T-cell (primary cell): ENCODE data around the gene TRIM6. TPM values are rescaled to one million over a fixed set of nuclear protein-coding genes. Genes with fewer than 3 reads are reported as not detected.
"Not testable (repeated sequence)": the region's sequence is repeated elsewhere in the genome, so short reads cannot be mapped to it uniquely, and the experiment has no call there.

Experiments
- ATAC-seq, 4 experiments: fragments of 200-7000 bp in 3 of 4; fragments of 150-1000 bp in 1 of 4; cut with Tn5 transposase; replicated peaks in 1 of 4; 1 replicate in 3 of 4; 2 replicates in 1 of 4; pipeline ENCODE4 v1.10.0; 2021; ENCODE audit warnings: moderate library complexity in 3 of 4, mild to moderate bottlenecking in 2 of 4, moderate number of reproducible peaks in 1 of 4
- CTCF ChIA-PET, 2 donors: fragments of 300-600 bp; sonication (Branson Sonifier 250); formaldehyde crosslinking; loops; one replicate each; lab custom pipeline; 2022; ENCODE audit warnings: antibody characterized with exemption in 2 of 2; lab: Charles Lee
- POLR2A ChIA-PET, 2 donors: fragments of 300-600 bp; sonication (Branson Sonifier 250); formaldehyde crosslinking; loops; one replicate each; lab custom pipeline; 2022; ENCODE audit warnings: antibody characterized with exemption in 2 of 2; lab: Charles Lee
- DNase-seq, 35 experiments: peaks; one replicate each; pipeline versions ENCODE4 v3.0.0 to v3.0.0-alpha.2; 2013 to 2023
- H3K27ac ChIP-seq: one replicate; pipeline ENCODE4 v1.5.1; 2013; ENCODE audit warnings: low read length
- H3K27me3 ChIP-seq, 2 experiments: replicated peaks in 1 of 2; 1 replicate in 1 of 2; 2 replicates in 1 of 2; pipeline versions ENCODE4 v1.6.1 to v1.7.0; 2013; ENCODE audit warnings: low read length in 1 of 2, mixed read lengths in 1 of 2; ENCODE audit not compliant: control insufficient read depth in 2 of 2, insufficient read depth in 2 of 2; ENCODE audit errors: extremely low read depth in 1 of 2
- H3K36me3 ChIP-seq, 2 donors: 1 replicate in 1 of 2; 2 replicates in 1 of 2; pipeline versions ENCODE4 v1.6.1 to v1.7.0; 2013; ENCODE audit warnings: low read length in 1 of 2; ENCODE audit not compliant: control insufficient read depth in 2 of 2, insufficient read depth in 1 of 2; ENCODE audit errors: extremely low read depth in 1 of 2
- H3K4me1 ChIP-seq, 2 experiments: 1 replicate in 1 of 2; 2 replicates in 1 of 2; pipeline versions ENCODE4 v1.6.1 to v1.7.0; 2013; ENCODE audit warnings: low read length in 2 of 2, mixed read lengths in 1 of 2; ENCODE audit not compliant: insufficient read depth in 2 of 2, control insufficient read depth in 1 of 2; ENCODE audit errors: extremely low read depth in 1 of 2
- H3K4me3 ChIP-seq, 2 donors: 1 replicate in 1 of 2; 2 replicates in 1 of 2; pipeline versions ENCODE4 v1.5.1 to v1.7.0; 2013; ENCODE audit warnings: mild to moderate bottlenecking in 2 of 2, low read length in 1 of 2, moderate library complexity in 1 of 2; ENCODE audit not compliant: control insufficient read depth in 1 of 2; ENCODE audit errors: extremely low read depth in 1 of 2
- H3K9me3 ChIP-seq: 2 replicates; pipeline ENCODE4 v1.7.0; 2013
- H3K27ac Mint-ChIP-seq, 2 donors: one replicate each; pipeline ENCODE4 v1.8.0; 2020 to 2021; ENCODE audit warnings: mild to moderate bottlenecking in 2 of 2, mixed read lengths in 2 of 2
- H3K27me3 Mint-ChIP-seq, 2 donors: one replicate each; pipeline ENCODE4 v1.8.0; 2021 to 2022; ENCODE audit warnings: mixed read lengths in 2 of 2
- H3K36me3 Mint-ChIP-seq: one replicate; pipeline ENCODE4 v1.8.0; 2021; ENCODE audit warnings: mixed read lengths
- H3K4me1 Mint-ChIP-seq, 3 donors: one replicate each; pipeline ENCODE4 v1.8.0; 2020 to 2022; ENCODE audit warnings: mixed read lengths in 3 of 3, mild to moderate bottlenecking in 1 of 3
- H3K4me3 Mint-ChIP-seq, 3 donors: one replicate each; pipeline ENCODE4 v1.8.0; 2020 to 2022; ENCODE audit warnings: mild to moderate bottlenecking in 3 of 3, mixed read lengths in 3 of 3, moderate library complexity in 3 of 3
- H3K9me3 Mint-ChIP-seq, 3 donors: one replicate each; pipeline ENCODE4 v1.8.0; 2020 to 2022; ENCODE audit warnings: mixed read lengths in 3 of 3
- WGBS: methylation state at CpG from one replicate; pipeline ENCODE4 v1.1.5; 2013; ENCODE audit warnings: missing lambda C conversion rate; ENCODE audit not compliant: insufficient coverage; 5-methylcytosine and 5-hydroxymethylcytosine counted together
- total RNA-seq, 35 experiments: library from RNA in 6 of 35; stranded (reverse) in 6 of 35; fragments of 120-200 nt in 1 of 35; gene quantifications; one replicate each; pipeline versions ENCODE4 v1.2.1 to v1.2.4 and lab custom pipeline; 2013 to 2026

The TRIM6 gene
- total RNA-seq, 5 donors from 2014 or later (not counting 1 experiment from before 2014, with no cell fraction given): 0.13 to 0.14 TPM; not detected in 3

DNA sequence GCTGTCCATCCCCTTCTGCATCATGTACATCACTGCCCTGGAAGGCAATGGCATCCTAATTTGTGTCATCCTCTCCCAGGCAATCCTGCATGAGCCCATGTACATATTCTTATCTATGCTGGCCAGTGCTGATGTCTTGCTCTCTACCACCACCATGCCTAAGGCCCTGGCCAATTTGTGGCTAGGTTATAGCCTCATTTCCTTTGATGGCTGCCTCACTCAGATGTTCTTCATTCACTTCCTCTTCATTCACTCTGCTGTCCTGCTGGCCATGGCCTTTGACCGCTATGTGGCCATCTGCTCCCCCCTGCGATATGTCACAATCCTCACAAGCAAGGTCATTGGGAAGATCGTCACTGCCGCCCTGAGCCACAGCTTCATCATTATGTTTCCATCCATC is 15.4 kb upstream of the TRIM6 start:
- ChIA-PET POLR2A (no interaction called here), CTCF (no interaction called here)
- no peak overlapping the region for H3K27ac Mint-ChIP-seq
- no peak for ATAC-seq
- H3K4me1 ChIP-seq: no peaks in the 10 kb centered on the region
- H3K36me3 Mint-ChIP-seq: no peaks in the 10 kb centered on the region
- peaks cover 0 to 1% of the 10 kb centered on the region in 2 donors for H3K27me3 Mint-ChIP-seq
- no peak for DNase-seq
- WGBS: 69% methylated on average over 4 of the region's 4 CpGs
- no peaks in the 10 kb centered on the region for H3K36me3 ChIP-seq
- no peak overlapping the region for H3K4me3 Mint-ChIP-seq
- H3K27me3 ChIP-seq: no peaks in the 10 kb centered on the region
- no peaks in the 10 kb centered on the region for H3K9me3 ChIP-seq
- no peak overlapping the region for H3K27ac ChIP-seq
- no peaks in the 10 kb centered on the region for H3K4me1 Mint-ChIP-seq
- H3K4me3 ChIP-seq: no peak overlapping the region
- no peaks in the 10 kb centered on the region for H3K9me3 Mint-ChIP-seq

- H3K36me3 ChIP-seq, H3K27ac ChIP-seq, H3K36me3 Mint-ChIP-seq, H3K9me3 Mint-ChIP-seq, H3K4me1 ChIP-seq, ATAC-seq, H3K27me3 Mint-ChIP-seq, DNase-seq, H3K4me1 Mint-ChIP-seq, H3K4me3 Mint-ChIP-seq, H3K27ac Mint-ChIP-seq, POLR2A ChIA-PET, H3K9me3 ChIP-seq, H3K27me3 ChIP-seq, H3K4me3 ChIP-seq, CTCF ChIA-PET: not testable (repeated sequence)
- WGBS: no CpG with 5 or more reads among the region's 5 CpGs
These were observed 12.0 kb upstream of the TRIM6 start for GRCh38 chr11:5584458-5584857.

DNA sequence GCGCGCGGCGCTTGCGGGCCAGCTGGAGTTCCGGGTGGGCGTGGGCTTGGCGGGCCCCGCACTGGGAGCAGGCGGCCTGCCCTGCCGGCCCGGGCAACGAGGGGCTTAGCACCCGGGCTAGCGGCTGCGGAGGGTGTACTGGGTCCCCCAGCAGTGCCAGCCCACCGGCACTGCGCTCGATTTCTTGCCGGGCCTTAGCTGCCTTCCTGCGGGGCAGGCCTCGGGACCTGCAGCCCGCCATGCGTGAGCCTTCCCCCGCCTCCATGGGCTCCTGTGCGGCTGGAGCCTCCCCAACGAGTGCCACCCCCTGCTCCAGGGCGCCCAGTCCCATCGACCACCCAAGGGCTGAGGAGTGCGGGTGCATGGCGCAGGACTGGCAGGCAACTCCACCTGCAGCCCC is 6.5 kb upstream of the TRIM6 start:
- H3K9me3 ChIP-seq, H3K27ac Mint-ChIP-seq, H3K4me1 Mint-ChIP-seq, H3K27ac ChIP-seq, ATAC-seq, H3K36me3 ChIP-seq, H3K9me3 Mint-ChIP-seq, DNase-seq, H3K27me3 ChIP-seq, H3K4me1 ChIP-seq, H3K36me3 Mint-ChIP-seq, H3K27me3 Mint-ChIP-seq, H3K4me3 Mint-ChIP-seq, H3K4me3 ChIP-seq, POLR2A ChIA-PET: not testable (repeated sequence)
- WGBS: 96% methylated on average over 27 of the region's 31 CpGs
- CTCF ChIA-PET: interaction anchor here in 1 of 2 donors (0.6 kb wide), 1 partner anchor 708 kb away, joined by 3 read pairs; no protein-coding TSS in a partner anchor

GRCh38 chr11:5591613-5592012 is 4.8 kb upstream of the TRIM6 start:
- Mint-ChIP-seq H3K36me3 (no peaks in the 10 kb centered on the region), H3K9me3 (no peaks in the 10 kb centered on the region), H3K4me3 (no peak overlapping the region), H3K27me3 (peaks cover under 1 to 1% of the 10 kb centered on the region in 2 donors), H3K27ac (no peak overlapping the region), H3K4me1 (peaks cover 2 to 6% (median 5%) of the 10 kb centered on the region in 3 donors)
- 100% methylated on average over 2 of the region's 3 CpGs for WGBS
- Histone ChIP-seq H3K27me3 (peaks cover 0 to 2% of the 10 kb centered on the region in 2 experiments), H3K4me1 (peaks cover 0 to 8% of the 10 kb centered on the region in 2 experiments), H3K9me3 (no peaks in the 10 kb centered on the region), H3K36me3 (no peaks in the 10 kb centered on the region), H3K4me3 (no peak overlapping the region), H3K27ac (no peak overlapping the region)
- DNase-seq: no peak
- POLR2A ChIA-PET: interaction anchor here in 1 of 2 donors (0.6 kb wide), 1 partner anchor 73 kb away, joined by 3 read pairs; no protein-coding TSS in a partner anchor
- CTCF ChIA-PET: interaction anchor here in 1 of 2 donors (1.2 kb wide), 1 partner anchor 9 kb away, joined by 4 read pairs; no protein-coding TSS in a partner anchor
- no peak for ATAC-seq

DNA sequence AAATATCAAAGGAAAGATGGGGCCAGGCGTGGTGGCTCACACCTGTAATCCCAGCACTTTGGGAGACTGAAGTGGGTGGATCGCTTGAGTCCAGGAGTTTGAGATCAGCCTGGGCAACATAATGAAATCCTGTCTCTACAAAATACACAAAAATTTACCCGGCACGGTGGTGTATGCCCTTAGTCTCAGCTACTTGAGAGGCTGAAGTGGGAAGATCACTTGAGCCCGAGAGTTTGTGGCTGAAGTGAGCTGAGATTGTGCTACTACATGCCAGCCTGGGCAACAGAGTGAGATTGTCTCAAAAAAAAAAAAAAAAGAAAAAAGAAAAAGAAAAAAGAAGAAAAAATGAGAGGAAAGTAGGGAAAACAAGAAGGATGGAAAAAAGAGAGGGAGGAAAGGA is 3.8 kb upstream of the TRIM6 start:
- Mint-ChIP-seq H3K36me3 (no peaks in the 10 kb centered on the region), H3K27ac (no peak overlapping the region), H3K27me3 (peaks cover 3 to 10% of the 10 kb centered on the region in 2 donors), H3K9me3 (no peaks in the 10 kb centered on the region), H3K4me3 (no peak overlapping the region), H3K4me1 (peaks cover 6 to 11% (median 7%) of the 10 kb centered on the region in 3 donors)
- Histone ChIP-seq H3K27me3 (peaks cover 0 to 3% of the 10 kb centered on the region in 2 experiments), H3K4me1 (peaks cover 0 to 11% of the 10 kb centered on the region in 2 experiments), H3K36me3 (no peaks in the 10 kb centered on the region), H3K4me3 (no peak overlapping the region), H3K9me3 (no peaks in the 10 kb centered on the region), H3K27ac (no peak overlapping the region)
- ChIA-PET POLR2A (no interaction called here), CTCF (interaction anchor here in 1 of 2 donors (1.2 kb wide), 1 partner anchor 8 kb away, joined by 4 read pairs; no protein-coding TSS in a partner anchor)
- 83% methylated on average over 1 of the region's 5 CpGs for WGBS
- no peak for ATAC-seq
- DNase-seq: no peak

- H3K9me3 Mint-ChIP-seq: no peaks in the 10 kb centered on the region
These were observed 3.3 kb upstream of the TRIM6 start for GRCh38 chr11:5593146-5593545.

More at GRCh38 chr11:5593146-5593545, 3.3 kb upstream of the TRIM6 start:
- Mint-ChIP-seq H3K4me3 (no peak overlapping the region), H3K4me1 (peaks cover 6 to 11% (median 7%) of the 10 kb centered on the region in 3 donors), H3K27ac (no peak overlapping the region), H3K27me3 (peaks cover 6 to 14% of the 10 kb centered on the region in 2 donors), H3K36me3 (no peaks in the 10 kb centered on the region)
- WGBS: no CpG with 5 or more reads among the region's 1 CpG
- Histone ChIP-seq H3K36me3 (no peaks in the 10 kb centered on the region), H3K4me1 (peaks cover 0 to 11% of the 10 kb centered on the region in 2 experiments), H3K9me3 (no peaks in the 10 kb centered on the region), H3K4me3 (no peak overlapping the region), H3K27me3 (peaks cover 0 to 3% of the 10 kb centered on the region in 2 experiments), H3K27ac (no peak overlapping the region)
- POLR2A ChIA-PET: no interaction called here
- DNase-seq (no peak), ATAC-seq (no peak)
- CTCF ChIA-PET: no interaction called here
